OCI-LY3 (cell line): Measurements from ENCODE around the gene WDR93.

ENCODE experiments used
- EZH2phosphoT487 ChIP-seq: fragments of 200-600 bp; shearing (Covaris generic); IDR thresholded peaks from 2 replicates; pipeline ENCODE4 v1.6.1; 2018; ENCODE audit warnings: antibody characterized with exemption, mixed run types, low read depth
- TF ChIP-seq, protein P1 (sequence below): fragments of 200-600, 300-600 bp; sonication (generic); IDR thresholded peaks from 2 replicates; pipeline ENCODE4 v1.5.1; 2014; ENCODE audit warnings: antibody characterized with exemption, low read length, low read depth

GRCh38 chr15:89745768-89746167, 55.2 kb downstream of the WDR93 start:
- TF ChIP-seq, protein P1, sequence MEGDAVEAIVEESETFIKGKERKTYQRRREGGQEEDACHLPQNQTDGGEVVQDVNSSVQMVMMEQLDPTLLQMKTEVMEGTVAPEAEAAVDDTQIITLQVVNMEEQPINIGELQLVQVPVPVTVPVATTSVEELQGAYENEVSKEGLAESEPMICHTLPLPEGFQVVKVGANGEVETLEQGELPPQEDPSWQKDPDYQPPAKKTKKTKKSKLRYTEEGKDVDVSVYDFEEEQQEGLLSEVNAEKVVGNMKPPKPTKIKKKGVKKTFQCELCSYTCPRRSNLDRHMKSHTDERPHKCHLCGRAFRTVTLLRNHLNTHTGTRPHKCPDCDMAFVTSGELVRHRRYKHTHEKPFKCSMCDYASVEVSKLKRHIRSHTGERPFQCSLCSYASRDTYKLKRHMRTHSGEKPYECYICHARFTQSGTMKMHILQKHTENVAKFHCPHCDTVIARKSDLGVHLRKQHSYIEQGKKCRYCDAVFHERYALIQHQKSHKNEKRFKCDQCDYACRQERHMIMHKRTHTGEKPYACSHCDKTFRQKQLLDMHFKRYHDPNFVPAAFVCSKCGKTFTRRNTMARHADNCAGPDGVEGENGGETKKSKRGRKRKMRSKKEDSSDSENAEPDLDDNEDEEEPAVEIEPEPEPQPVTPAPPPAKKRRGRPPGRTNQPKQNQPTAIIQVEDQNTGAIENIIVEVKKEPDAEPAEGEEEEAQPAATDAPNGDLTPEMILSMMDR, result no peak
- no peak for TF ChIP-seq EZH2phosphoT487
